SK-N-SH treated with all-trans-retinoic acid at 6 μM for 48 hours (cell line): ENCODE results near the gene LTO1.

ENCODE experiments used
- ATAC-seq: fragments of 200-7000 bp; cut with Tn5 transposase; 3 replicates; pipeline ENCODE4 v1.9.1; 2020; ENCODE audit warnings: mild to moderate bottlenecking, moderate library complexity
- ARNTL ChIP-seq: fragments of 450-650 bp; formaldehyde crosslinking; IDR thresholded peaks from 2 replicates; pipeline ENCODE4 v1.5.0; 2020; ENCODE audit warnings: low read depth, mild to moderate bottlenecking, moderate library complexity, borderline replicate concordance
- BACH2 ChIP-seq: fragments of 250-450 bp; sonication (Bioruptor Pico); IDR thresholded peaks from 2 replicates; pipeline ENCODE4 v1.9.0; 2021; ENCODE audit warnings: mild to moderate bottlenecking, borderline replicate concordance
- ESRRG ChIP-seq: fragments of 250-450 bp; sonication (Bioruptor Pico); IDR thresholded peaks from 2 replicates; pipeline ENCODE4 v1.6.1; 2021; ENCODE audit warnings: mild to moderate bottlenecking
- GLIS3 ChIP-seq: fragments of 250-450 bp; sonication (Bioruptor Pico); IDR thresholded peaks from 2 replicates; pipeline ENCODE4 v1.5.0; 2020; ENCODE audit warnings: mild to moderate bottlenecking, moderate library complexity
- ISL1 ChIP-seq: fragments of 250-450 bp; sonication (Bioruptor Pico); IDR thresholded peaks from 2 replicates; pipeline ENCODE4 v2.1.2; 2022; ENCODE audit warnings: mild to moderate bottlenecking, moderate library complexity
- OSR1 ChIP-seq: fragments of 250-450 bp; sonication (Bioruptor Pico); IDR thresholded peaks from 2 replicates; pipeline ENCODE4 v1.8.0; 2022; ENCODE audit warnings: moderate library complexity, mild to moderate bottlenecking, inconsistent platforms
- POU6F1 ChIP-seq: fragments of 250-450 bp; sonication (Bioruptor Pico); IDR thresholded peaks from 2 replicates; pipeline ENCODE4 v1.8.0; 2021; ENCODE audit warnings: low read depth, mild to moderate bottlenecking, moderate library complexity, borderline replicate concordance
- RARB ChIP-seq: fragments of 250-450 bp; sonication (Bioruptor Pico); IDR thresholded peaks from 2 replicates; pipeline ENCODE4 v1.8.0; 2021; ENCODE audit warnings: mild to moderate bottlenecking, moderate library complexity
- SNAI2 ChIP-seq: fragments of 250-450 bp; sonication (Bioruptor Pico); IDR thresholded peaks from 2 replicates; pipeline ENCODE4 v1.5.0; 2020; ENCODE audit warnings: mild to moderate bottlenecking, moderate library complexity
- TCF4 ChIP-seq: fragments of 250-450 bp; sonication (Bioruptor Pico); IDR thresholded peaks from 2 replicates; pipeline ENCODE4 v1.8.0; 2021; ENCODE audit warnings: mild to moderate bottlenecking, moderate library complexity, borderline replicate concordance
- TOX ChIP-seq: fragments of 250-450 bp; sonication (Bioruptor Pico); IDR thresholded peaks from 2 replicates; pipeline ENCODE4 v1.8.0; 2021; ENCODE audit warnings: mild to moderate bottlenecking, moderate library complexity, borderline replicate concordance
- ZC3H10 ChIP-seq: fragments of 250-450 bp; sonication (Bioruptor Pico); IDR thresholded peaks from 2 replicates; pipeline ENCODE4 v1.5.1; 2021; ENCODE audit warnings: mild to moderate bottlenecking, moderate library complexity
- ZFP3 ChIP-seq: fragments of 250-450 bp; sonication (Bioruptor Pico); IDR thresholded peaks from 2 replicates; pipeline ENCODE4 v1.5.0; 2020; ENCODE audit warnings: mild to moderate bottlenecking, moderate library complexity
- ZFP30 ChIP-seq: fragments of 450-650 bp; formaldehyde crosslinking; IDR thresholded peaks from 2 replicates; pipeline ENCODE4 v1.5.0; 2022; ENCODE audit warnings: mild to moderate bottlenecking, moderate library complexity
- ZNF565 ChIP-seq: fragments of 450-650 bp; formaldehyde crosslinking; conservative IDR thresholded peaks from 2 replicates; pipeline ENCODE4 v1.5.0; 2020; ENCODE audit warnings: low read depth, mild to moderate bottlenecking, moderate library complexity
- ZNF70 ChIP-seq: fragments of 450-650 bp; formaldehyde crosslinking; IDR thresholded peaks from 2 replicates; pipeline ENCODE4 v1.5.0; 2020; ENCODE audit warnings: mild to moderate bottlenecking, moderate library complexity
- ZNF8 ChIP-seq: fragments of 450-650 bp; formaldehyde crosslinking; IDR thresholded peaks from 2 replicates; pipeline ENCODE4 v1.5.0; 2020; ENCODE audit warnings: mild to moderate bottlenecking, moderate library complexity
- TF ChIP-seq, protein P1 (sequence below): fragments of 250-450 bp; sonication (Bioruptor Pico); IDR thresholded peaks from 2 replicates; pipeline ENCODE4 v1.5.1; 2021; ENCODE audit warnings: mild to moderate bottlenecking, moderate library complexity
- TF ChIP-seq, protein P2 (sequence below): fragments of 250-450 bp; sonication (Bioruptor Pico); IDR thresholded peaks from 2 replicates; pipeline ENCODE4 v1.5.1; 2020; ENCODE audit warnings: low read depth, mild to moderate bottlenecking, moderate library complexity
- TF ChIP-seq, protein P3 (sequence below): fragments of 250-450 bp; sonication (Bioruptor Pico); IDR thresholded peaks from 2 replicates; pipeline ENCODE4 v1.5.0; 2020; ENCODE audit warnings: mild to moderate bottlenecking, moderate library complexity
- TF ChIP-seq, protein P4 (sequence below): fragments of 250-450 bp; sonication (Bioruptor Pico); IDR thresholded peaks from 2 replicates; pipeline ENCODE4 v1.8.0; 2020; ENCODE audit warnings: mild to moderate bottlenecking, moderate library complexity, borderline replicate concordance

The LTO1 gene

DNA sequence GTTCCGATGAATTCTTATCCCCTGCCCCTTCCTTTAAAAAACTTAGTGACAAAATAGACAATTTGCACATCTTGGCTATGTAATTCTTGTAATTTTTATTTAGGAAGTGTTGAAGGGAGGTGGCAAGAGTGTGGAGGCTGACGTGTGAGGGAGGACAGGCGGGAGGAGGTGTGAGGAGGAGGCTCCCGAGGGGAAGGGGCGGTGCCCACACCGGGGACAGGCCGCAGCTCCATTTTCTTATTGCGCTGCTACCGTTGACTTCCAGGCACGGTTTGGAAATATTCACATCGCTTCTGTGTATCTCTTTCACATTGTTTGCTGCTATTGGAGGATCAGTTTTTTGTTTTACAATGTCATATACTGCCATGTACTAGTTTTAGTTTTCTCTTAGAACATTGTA is 22.2 kb downstream of the LTO1 start:
- ATAC-seq: no peak
- TF ChIP-seq ZNF70 (CRISPR knock-in tag) (no peak), ISL1 (CRISPR knock-in tag) (no peak), POU6F1 (no peak), ZFP3 (no peak), ARNTL (CRISPR knock-in tag) (no peak), RARB (CRISPR knock-in tag) (no peak), OSR1 (CRISPR knock-in tag) (no peak), ZNF8 (CRISPR knock-in tag) (no peak), ZFP30 (CRISPR knock-in tag) (no peak), BACH2 (no peak), TOX (CRISPR knock-in tag) (no peak), TCF4 (CRISPR knock-in tag) (no peak)
- TF ChIP-seq, protein P1, sequence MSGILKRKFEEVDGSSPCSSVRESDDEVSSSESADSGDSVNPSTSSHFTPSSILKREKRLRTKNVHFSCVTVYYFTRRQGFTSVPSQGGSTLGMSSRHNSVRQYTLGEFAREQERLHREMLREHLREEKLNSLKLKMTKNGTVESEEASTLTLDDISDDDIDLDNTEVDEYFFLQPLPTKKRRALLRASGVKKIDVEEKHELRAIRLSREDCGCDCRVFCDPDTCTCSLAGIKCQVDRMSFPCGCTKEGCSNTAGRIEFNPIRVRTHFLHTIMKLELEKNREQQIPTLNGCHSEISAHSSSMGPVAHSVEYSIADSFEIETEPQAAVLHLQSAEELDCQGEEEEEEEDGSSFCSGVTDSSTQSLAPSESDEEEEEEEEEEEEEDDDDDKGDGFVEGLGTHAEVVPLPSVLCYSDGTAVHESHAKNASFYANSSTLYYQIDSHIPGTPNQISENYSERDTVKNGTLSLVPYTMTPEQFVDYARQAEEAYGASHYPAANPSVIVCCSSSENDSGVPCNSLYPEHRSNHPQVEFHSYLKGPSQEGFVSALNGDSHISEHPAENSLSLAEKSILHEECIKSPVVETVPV: no peak
- TF ChIP-seq, protein P2, sequence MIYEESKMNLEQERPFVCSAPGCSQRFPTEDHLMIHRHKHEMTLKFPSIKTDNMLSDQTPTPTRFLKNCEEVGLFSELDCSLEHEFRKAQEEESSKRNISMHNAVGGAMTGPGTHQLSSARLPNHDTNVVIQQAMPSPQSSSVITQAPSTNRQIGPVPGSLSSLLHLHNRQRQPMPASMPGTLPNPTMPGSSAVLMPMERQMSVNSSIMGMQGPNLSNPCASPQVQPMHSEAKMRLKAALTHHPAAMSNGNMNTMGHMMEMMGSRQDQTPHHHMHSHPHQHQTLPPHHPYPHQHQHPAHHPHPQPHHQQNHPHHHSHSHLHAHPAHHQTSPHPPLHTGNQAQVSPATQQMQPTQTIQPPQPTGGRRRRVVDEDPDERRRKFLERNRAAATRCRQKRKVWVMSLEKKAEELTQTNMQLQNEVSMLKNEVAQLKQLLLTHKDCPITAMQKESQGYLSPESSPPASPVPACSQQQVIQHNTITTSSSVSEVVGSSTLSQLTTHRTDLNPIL: no peak

GRCh38 chr11:69651834-69652620 is 23.1 kb downstream of the LTO1 start:
- ATAC-seq: no peak

More at GRCh38 chr11:69651834-69652620, 23.1 kb downstream of the LTO1 start:
- TF ChIP-seq ZNF8 (CRISPR knock-in tag) (no peak), ARNTL (CRISPR knock-in tag) (no peak), SNAI2 (CRISPR knock-in tag) (no peak), ZNF70 (CRISPR knock-in tag) (no peak), BACH2 (no peak), POU6F1 (no peak), ZC3H10 (no peak), GLIS3 (CRISPR knock-in tag) (no peak), ISL1 (CRISPR knock-in tag) (no peak), TCF4 (CRISPR knock-in tag) (no peak), ESRRG (no peak), ZNF565 (CRISPR knock-in tag) (no peak)
- TF ChIP-seq, protein P2: no peak
- TF ChIP-seq, protein P3, sequence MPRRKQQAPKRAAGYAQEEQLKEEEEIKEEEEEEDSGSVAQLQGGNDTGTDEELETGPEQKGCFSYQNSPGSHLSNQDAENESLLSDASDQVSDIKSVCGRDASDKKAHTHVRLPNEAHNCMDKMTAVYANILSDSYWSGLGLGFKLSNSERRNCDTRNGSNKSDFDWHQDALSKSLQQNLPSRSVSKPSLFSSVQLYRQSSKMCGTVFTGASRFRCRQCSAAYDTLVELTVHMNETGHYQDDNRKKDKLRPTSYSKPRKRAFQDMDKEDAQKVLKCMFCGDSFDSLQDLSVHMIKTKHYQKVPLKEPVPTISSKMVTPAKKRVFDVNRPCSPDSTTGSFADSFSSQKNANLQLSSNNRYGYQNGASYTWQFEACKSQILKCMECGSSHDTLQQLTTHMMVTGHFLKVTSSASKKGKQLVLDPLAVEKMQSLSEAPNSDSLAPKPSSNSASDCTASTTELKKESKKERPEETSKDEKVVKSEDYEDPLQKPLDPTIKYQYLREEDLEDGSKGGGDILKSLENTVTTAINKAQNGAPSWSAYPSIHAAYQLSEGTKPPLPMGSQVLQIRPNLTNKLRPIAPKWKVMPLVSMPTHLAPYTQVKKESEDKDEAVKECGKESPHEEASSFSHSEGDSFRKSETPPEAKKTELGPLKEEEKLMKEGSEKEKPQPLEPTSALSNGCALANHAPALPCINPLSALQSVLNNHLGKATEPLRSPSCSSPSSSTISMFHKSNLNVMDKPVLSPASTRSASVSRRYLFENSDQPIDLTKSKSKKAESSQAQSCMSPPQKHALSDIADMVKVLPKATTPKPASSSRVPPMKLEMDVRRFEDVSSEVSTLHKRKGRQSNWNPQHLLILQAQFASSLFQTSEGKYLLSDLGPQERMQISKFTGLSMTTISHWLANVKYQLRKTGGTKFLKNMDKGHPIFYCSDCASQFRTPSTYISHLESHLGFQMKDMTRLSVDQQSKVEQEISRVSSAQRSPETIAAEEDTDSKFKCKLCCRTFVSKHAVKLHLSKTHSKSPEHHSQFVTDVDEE (CRISPR knock-in tag): no peak
- TF ChIP-seq, protein P4, sequence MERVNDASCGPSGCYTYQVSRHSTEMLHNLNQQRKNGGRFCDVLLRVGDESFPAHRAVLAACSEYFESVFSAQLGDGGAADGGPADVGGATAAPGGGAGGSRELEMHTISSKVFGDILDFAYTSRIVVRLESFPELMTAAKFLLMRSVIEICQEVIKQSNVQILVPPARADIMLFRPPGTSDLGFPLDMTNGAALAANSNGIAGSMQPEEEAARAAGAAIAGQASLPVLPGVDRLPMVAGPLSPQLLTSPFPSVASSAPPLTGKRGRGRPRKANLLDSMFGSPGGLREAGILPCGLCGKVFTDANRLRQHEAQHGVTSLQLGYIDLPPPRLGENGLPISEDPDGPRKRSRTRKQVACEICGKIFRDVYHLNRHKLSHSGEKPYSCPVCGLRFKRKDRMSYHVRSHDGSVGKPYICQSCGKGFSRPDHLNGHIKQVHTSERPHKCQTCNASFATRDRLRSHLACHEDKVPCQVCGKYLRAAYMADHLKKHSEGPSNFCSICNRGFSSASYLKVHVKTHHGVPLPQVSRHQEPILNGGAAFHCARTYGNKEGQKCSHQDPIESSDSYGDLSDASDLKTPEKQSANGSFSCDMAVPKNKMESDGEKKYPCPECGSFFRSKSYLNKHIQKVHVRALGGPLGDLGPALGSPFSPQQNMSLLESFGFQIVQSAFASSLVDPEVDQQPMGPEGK (CRISPR knock-in tag): no peak
